HL-60 (cell line): ENCODE measurements around the gene RGL1.

Experiments
- DNase-seq, 2 experiments: peaks; one replicate each; pipeline ENCODE4 v3.0.0-alpha.2; 2010 to 2020; ENCODE audit warnings: low read depth in 1 of 2, low spot score in 1 of 2
- H3K27ac ChIP-seq: fragments of 250-450 bp; sonication (Bioruptor Pico); replicated peaks from 2 replicates; pipeline ENCODE4 v1.5.1; 2020; ENCODE audit warnings: mild to moderate bottlenecking, moderate library complexity
- H3K27me3 ChIP-seq: fragments of 250-450 bp; sonication (Bioruptor Pico); 2 replicates; pipeline ENCODE4 v1.5.1; 2021; ENCODE audit warnings: mild to moderate bottlenecking, moderate library complexity; ENCODE audit not compliant: insufficient read depth, poor library complexity, severe bottlenecking
- H3K4me3 ChIP-seq: replicated peaks from 2 replicates; pipeline ENCODE4 v1.5.1; 2011; ENCODE audit warnings: mild to moderate bottlenecking, control low read depth, low read length; ENCODE audit not compliant: insufficient read depth
- GABPA ChIP-seq: IDR thresholded peaks from 2 replicates; pipeline ENCODE4 v1.6.1; 2012; ENCODE audit warnings: low read depth
- POLR2AphosphoS5 ChIP-seq: IDR thresholded peaks from 2 replicates; pipeline ENCODE4 v1.6.1; 2012; ENCODE audit warnings: low read depth
- SPI1 ChIP-seq: IDR thresholded peaks from 2 replicates; pipeline ENCODE4 v1.6.1; 2012; ENCODE audit warnings: low read depth, mild to moderate bottlenecking, borderline replicate concordance
- long read RNA-seq: library from polyadenylated mRNA; unstranded; transcript quantifications from one replicate; pipeline ENCODE4 v2.0.0, GENCODE V29; 2020
- TF ChIP-seq, protein P1 (sequence below): IDR thresholded peaks from 2 replicates; pipeline ENCODE4 v1.6.1; 2012; ENCODE audit warnings: low read depth; ENCODE audit not compliant: insufficient replicate concordance
- TF ChIP-seq, protein P2 (sequence below): IDR thresholded peaks from one replicate; pipeline ENCODE4 v1.5.1; 2011; ENCODE audit warnings: low read length, control low read depth, inconsistent platforms; ENCODE audit not compliant: insufficient read depth

RGL1 gene
- long read RNA-seq, partial matches to known transcripts, result 0 of 1 reads
- long read RNA-seq, other reads (novel, unspliced or antisense), result 1 of 1 reads

DNA sequence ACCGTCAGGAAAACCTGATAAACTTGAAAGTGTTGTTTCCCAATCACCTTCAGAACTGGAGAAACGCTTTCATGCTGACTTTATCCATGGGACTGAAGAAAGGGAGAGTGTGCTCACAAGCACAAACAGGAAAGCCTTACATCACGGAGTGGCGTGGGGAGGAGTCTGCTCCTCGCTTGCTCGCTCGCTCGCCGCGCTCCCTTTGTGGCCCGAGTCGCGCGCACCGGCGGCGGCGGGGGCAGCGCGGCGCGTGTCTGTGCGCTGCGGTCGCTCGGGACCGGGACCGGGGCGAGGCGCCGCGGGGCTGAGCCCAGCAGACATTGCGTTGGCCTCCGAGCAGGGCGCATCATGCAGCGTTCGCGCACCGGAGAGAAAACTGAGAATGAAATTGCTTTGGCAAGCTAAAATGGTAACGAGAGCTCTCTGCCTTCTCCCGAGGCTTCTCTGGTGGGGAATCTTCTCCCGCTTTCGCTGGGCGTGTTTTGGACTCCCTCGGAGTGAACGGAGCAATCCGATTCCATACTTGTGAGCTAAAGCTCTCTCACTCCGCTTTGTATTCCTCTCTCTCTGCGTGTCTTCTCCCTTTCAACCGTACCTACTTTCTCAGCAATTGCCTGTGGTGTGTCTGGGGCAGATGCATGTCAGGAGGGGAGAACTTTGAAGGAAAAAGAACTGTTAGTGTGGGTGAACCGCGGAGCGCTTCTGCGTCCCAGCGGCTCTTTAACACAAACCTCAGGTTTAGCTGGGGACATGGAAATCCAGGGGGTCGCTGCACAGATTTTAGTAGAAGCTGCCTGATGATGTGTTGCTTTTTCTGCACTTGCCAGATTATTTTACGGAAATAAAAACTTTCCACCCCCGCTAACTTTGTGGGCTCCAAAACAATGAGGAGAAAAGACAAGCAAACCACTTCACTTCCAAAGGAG is at the start of gene RGL1:
Gene RGL1 (plus strand): TSS at position 205 of the 926 bp plus-strand sequence. CDS start 178 bp downstream, at position 383.
- Histone ChIP-seq H3K27ac (no peak within 1 kb of the TSS), H3K4me3 (peak within 1 kb of the TSS; percentile 61), H3K27me3 (no peaks in the 10 kb centered on the region)
- DNase-seq, result peak; percentile 27 to 45
- TF ChIP-seq GABPA (no peak), POLR2AphosphoS5 (no peak), SPI1 (no peak)
- TF ChIP-seq, protein P1, sequence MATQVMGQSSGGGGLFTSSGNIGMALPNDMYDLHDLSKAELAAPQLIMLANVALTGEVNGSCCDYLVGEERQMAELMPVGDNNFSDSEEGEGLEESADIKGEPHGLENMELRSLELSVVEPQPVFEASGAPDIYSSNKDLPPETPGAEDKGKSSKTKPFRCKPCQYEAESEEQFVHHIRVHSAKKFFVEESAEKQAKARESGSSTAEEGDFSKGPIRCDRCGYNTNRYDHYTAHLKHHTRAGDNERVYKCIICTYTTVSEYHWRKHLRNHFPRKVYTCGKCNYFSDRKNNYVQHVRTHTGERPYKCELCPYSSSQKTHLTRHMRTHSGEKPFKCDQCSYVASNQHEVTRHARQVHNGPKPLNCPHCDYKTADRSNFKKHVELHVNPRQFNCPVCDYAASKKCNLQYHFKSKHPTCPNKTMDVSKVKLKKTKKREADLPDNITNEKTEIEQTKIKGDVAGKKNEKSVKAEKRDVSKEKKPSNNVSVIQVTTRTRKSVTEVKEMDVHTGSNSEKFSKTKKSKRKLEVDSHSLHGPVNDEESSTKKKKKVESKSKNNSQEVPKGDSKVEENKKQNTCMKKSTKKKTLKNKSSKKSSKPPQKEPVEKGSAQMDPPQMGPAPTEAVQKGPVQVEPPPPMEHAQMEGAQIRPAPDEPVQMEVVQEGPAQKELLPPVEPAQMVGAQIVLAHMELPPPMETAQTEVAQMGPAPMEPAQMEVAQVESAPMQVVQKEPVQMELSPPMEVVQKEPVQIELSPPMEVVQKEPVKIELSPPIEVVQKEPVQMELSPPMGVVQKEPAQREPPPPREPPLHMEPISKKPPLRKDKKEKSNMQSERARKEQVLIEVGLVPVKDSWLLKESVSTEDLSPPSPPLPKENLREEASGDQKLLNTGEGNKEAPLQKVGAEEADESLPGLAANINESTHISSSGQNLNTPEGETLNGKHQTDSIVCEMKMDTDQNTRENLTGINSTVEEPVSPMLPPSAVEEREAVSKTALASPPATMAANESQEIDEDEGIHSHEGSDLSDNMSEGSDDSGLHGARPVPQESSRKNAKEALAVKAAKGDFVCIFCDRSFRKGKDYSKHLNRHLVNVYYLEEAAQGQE, result no peak
- TF ChIP-seq, protein P2, sequence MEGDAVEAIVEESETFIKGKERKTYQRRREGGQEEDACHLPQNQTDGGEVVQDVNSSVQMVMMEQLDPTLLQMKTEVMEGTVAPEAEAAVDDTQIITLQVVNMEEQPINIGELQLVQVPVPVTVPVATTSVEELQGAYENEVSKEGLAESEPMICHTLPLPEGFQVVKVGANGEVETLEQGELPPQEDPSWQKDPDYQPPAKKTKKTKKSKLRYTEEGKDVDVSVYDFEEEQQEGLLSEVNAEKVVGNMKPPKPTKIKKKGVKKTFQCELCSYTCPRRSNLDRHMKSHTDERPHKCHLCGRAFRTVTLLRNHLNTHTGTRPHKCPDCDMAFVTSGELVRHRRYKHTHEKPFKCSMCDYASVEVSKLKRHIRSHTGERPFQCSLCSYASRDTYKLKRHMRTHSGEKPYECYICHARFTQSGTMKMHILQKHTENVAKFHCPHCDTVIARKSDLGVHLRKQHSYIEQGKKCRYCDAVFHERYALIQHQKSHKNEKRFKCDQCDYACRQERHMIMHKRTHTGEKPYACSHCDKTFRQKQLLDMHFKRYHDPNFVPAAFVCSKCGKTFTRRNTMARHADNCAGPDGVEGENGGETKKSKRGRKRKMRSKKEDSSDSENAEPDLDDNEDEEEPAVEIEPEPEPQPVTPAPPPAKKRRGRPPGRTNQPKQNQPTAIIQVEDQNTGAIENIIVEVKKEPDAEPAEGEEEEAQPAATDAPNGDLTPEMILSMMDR, result no peak

DNA sequence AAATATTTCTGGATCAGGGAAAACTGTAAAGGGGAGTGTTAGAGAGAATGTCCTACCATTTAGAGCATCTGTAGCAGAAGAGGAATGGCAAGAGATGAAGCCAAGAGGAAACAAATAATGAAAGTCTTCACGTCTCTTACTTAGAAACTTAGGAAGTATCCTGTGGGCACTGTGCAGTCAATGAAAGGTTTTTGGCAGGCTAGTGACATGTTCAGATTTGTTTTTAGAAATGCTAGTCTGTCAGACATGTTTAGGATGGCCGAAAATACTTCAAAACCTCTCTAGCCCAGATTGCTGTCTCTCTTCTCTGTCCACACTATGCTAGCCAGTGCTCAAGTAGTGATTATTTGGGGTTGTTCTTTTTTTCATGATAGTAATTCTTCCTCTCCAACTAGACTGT is 48.6 kb upstream of the RGL1 start:
- Histone ChIP-seq H3K27me3 (no peaks in the 10 kb centered on the region), H3K27ac (no peak overlapping the region), H3K4me3 (no peak overlapping the region)
- no peak for DNase-seq
- TF ChIP-seq, protein P1, result no peak
- TF ChIP-seq SPI1, result no peak
- no peak for TF ChIP-seq POLR2AphosphoS5
- TF ChIP-seq, protein P2, result no peak
- TF ChIP-seq GABPA, result no peak

DNA sequence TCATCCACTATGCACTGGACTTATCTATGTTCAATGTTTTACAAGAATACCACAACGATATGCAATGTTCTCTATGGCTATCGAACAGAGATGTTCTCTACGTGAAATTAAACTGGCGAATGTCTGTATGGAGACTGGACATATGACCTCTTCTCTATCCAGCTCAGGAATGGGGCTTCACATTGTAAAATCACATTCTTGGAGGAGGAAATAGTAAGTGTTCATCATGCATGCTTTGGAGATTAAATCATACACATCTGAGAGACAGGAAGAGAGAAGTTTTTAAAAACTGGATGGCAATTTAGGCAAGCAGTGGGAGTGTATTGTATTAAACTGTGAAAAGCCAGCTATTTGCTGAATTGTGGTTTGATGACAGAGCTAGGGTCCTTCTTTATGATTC is 47.9 kb upstream of the RGL1 start:
- no peak overlapping the region for H3K4me3 ChIP-seq
- H3K27ac ChIP-seq, result no peak overlapping the region
- TF ChIP-seq, protein P1, result no peak
- TF ChIP-seq, protein P2, result no peak
- TF ChIP-seq POLR2AphosphoS5 (no peak), SPI1 (no peak), GABPA (no peak)
- DNase-seq, result no peak
- no peaks in the 10 kb centered on the region for H3K27me3 ChIP-seq
